ENCODE measurements around the gene VRK3.
"Not testable (repeated sequence)": the region's sequence is repeated elsewhere in the genome, so short reads cannot be mapped to it uniquely, and the experiment has no call there.

GRCh38 chr19:50051228-50051895 lies 26.2 kb upstream of the VRK3 start:
- TF ChIP-seq CTCF, POLR2A (IDR thresholded peaks at IDR 0.05): not testable (repeated sequence)
